Astrocyte (in vitro differentiated cells and primary cell): Measurements from ENCODE around the gene CAPZB. TPM values are rescaled to one million over a fixed set of nuclear protein-coding genes. Genes with fewer than 3 reads are reported as not detected.

Experiments
- DNase-seq: peaks from one replicate; pipeline ENCODE4 v3.0.0-alpha.2; 2010; ENCODE audit warnings: low read depth
- FAIRE-seq: peaks from 2 replicates; lab custom pipeline; 2011; peaks lifted over from hg19 to GRCh38; lab: Jason Lieb, UNC
- H2AFZ ChIP-seq: 2 replicates; pipeline ENCODE4 v1.6.0; 2012; ENCODE audit warnings: low read depth, low read length, inconsistent platforms
- H3K27ac ChIP-seq: 2 replicates; pipeline ENCODE4 v1.5.1; 2011; ENCODE audit warnings: low read depth, low read length, inconsistent platforms
- H3K27me3 ChIP-seq: 2 replicates; pipeline ENCODE4 v1.6.0; 2011; ENCODE audit warnings: low read length, inconsistent platforms; ENCODE audit not compliant: insufficient read depth
- H3K36me3 ChIP-seq: 2 replicates; pipeline ENCODE4 v1.5.1; 2011; ENCODE audit warnings: low read length, inconsistent platforms; ENCODE audit not compliant: insufficient read depth
- H3K4me1 ChIP-seq: 2 replicates; pipeline ENCODE4 v1.5.1; 2011; ENCODE audit warnings: low read length, inconsistent platforms; ENCODE audit not compliant: insufficient read depth
- H3K4me2 ChIP-seq: 2 replicates; pipeline ENCODE4 v1.6.0; 2012; ENCODE audit warnings: low read length, inconsistent platforms
- H3K4me3 ChIP-seq: 2 replicates; pipeline ENCODE4 v1.5.1; 2011; ENCODE audit warnings: low read depth, mild to moderate bottlenecking, low read length, inconsistent platforms; ENCODE audit not compliant: insufficient read depth
- H3K79me2 ChIP-seq: 2 replicates; pipeline ENCODE4 v1.6.0; 2012; ENCODE audit warnings: mild to moderate bottlenecking, low read length, inconsistent platforms; ENCODE audit not compliant: insufficient read depth
- H3K9ac ChIP-seq: 2 replicates; pipeline ENCODE4 v1.6.0; 2012; ENCODE audit warnings: mild to moderate bottlenecking, low read length, inconsistent platforms
- H3K9me3 ChIP-seq: 2 replicates; pipeline ENCODE4 v1.5.1; 2012; ENCODE audit warnings: low read depth, mild to moderate bottlenecking, low read length, inconsistent platforms; ENCODE audit not compliant: insufficient read depth
- H4K20me1 ChIP-seq: 2 replicates; pipeline ENCODE4 v1.6.0; 2012; ENCODE audit warnings: low read length, inconsistent platforms; ENCODE audit not compliant: insufficient read depth
- H3K27ac Mint-ChIP-seq: one replicate; pipeline ENCODE4 v1.8.0; 2021; ENCODE audit warnings: mild to moderate bottlenecking, mixed read lengths; ENCODE audit not compliant: unreplicated experiment
- H3K27me3 Mint-ChIP-seq: one replicate; pipeline ENCODE4 v1.8.0; 2021; ENCODE audit warnings: low read depth, mixed read lengths; ENCODE audit not compliant: unreplicated experiment
- H3K36me3 Mint-ChIP-seq: one replicate; pipeline ENCODE4 v1.8.0; 2021; ENCODE audit warnings: low read depth, mixed read lengths; ENCODE audit not compliant: unreplicated experiment
- H3K4me1 Mint-ChIP-seq: one replicate; pipeline ENCODE4 v1.8.0; 2021; ENCODE audit warnings: low read depth, mixed read lengths; ENCODE audit not compliant: unreplicated experiment
- H3K4me3 Mint-ChIP-seq: one replicate; pipeline ENCODE4 v1.8.0; 2021; ENCODE audit warnings: mild to moderate bottlenecking, moderate library complexity, mixed read lengths; ENCODE audit not compliant: unreplicated experiment
- H3K9me3 Mint-ChIP-seq: one replicate; pipeline ENCODE4 v1.8.0; 2021; ENCODE audit warnings: mild to moderate bottlenecking, mixed read lengths; ENCODE audit not compliant: unreplicated experiment
- CTCF ChIP-seq: IDR thresholded peaks from 2 replicates; pipeline ENCODE4 v1.5.1; 2011; ENCODE audit warnings: low read depth, mild to moderate bottlenecking, inconsistent platforms, low read length, moderate library complexity; ENCODE audit not compliant: insufficient read depth
- EZH2 ChIP-seq: IDR thresholded peaks from 2 replicates; pipeline ENCODE4 v1.6.1; 2012; ENCODE audit warnings: mild to moderate bottlenecking, low read length, inconsistent platforms; ENCODE audit not compliant: insufficient read depth
- total RNA-seq: library from RNA; stranded (reverse); gene quantifications from 2 replicates; pipeline ENCODE4 v1.2.1, GENCODE V29; 2021

CAPZB gene
- total RNA-seq, 1 donor from 2014 or later = 458 TPM

- peaks cover 11% of the 10 kb centered on the region for H3K36me3 Mint-ChIP-seq
- H3K9ac ChIP-seq = no peak overlapping the region
- H3K4me3 ChIP-seq = no peak overlapping the region
- no peaks in the 10 kb centered on the region for H3K9me3 Mint-ChIP-seq
- no peak overlapping the region for H3K4me2 ChIP-seq
- FAIRE-seq = no peak
- no peak for TF ChIP-seq CTCF
- TF ChIP-seq EZH2 = no peak
- peaks cover 3% of the 10 kb centered on the region for H3K4me1 Mint-ChIP-seq
- no peaks in the 10 kb centered on the region for H3K27me3 ChIP-seq
- H3K36me3 ChIP-seq = peaks cover 20% of the 10 kb centered on the region
- peak overlapping the region; percentile 4 for H3K27ac Mint-ChIP-seq
- peaks cover 5% of the 10 kb centered on the region for H3K79me2 ChIP-seq
- H4K20me1 ChIP-seq = peaks cover 73% of the 10 kb centered on the region
- H3K4me3 Mint-ChIP-seq = no peak overlapping the region
- no peaks in the 10 kb centered on the region for H3K9me3 ChIP-seq
- no peaks in the 10 kb centered on the region for H3K4me1 ChIP-seq
- H2AFZ ChIP-seq = no peak overlapping the region
- no peaks in the 10 kb centered on the region for H3K27me3 Mint-ChIP-seq
- DNase-seq = no peak
- no peak overlapping the region for H3K27ac ChIP-seq
Observed at GRCh38 chr1:19346026-19346425, 139.3 kb downstream of the CAPZB start.

GRCh38 chr1:19345391-19345790 is 139.9 kb downstream of the CAPZB start:
- Mint-ChIP-seq H3K4me1 (peaks cover 3% of the 10 kb centered on the region), H3K4me3 (no peak overlapping the region), H3K36me3 (peaks cover 13% of the 10 kb centered on the region), H3K27me3 (no peaks in the 10 kb centered on the region), H3K27ac (no peak overlapping the region), H3K9me3 (no peaks in the 10 kb centered on the region)
- H3K4me2 ChIP-seq = no peak overlapping the region
- H4K20me1 ChIP-seq = peaks cover 79% of the 10 kb centered on the region
- FAIRE-seq (no peak), DNase-seq (no peak)
- H3K27ac ChIP-seq = no peak overlapping the region
- no peak overlapping the region for H2AFZ ChIP-seq
- no peaks in the 10 kb centered on the region for H3K9me3 ChIP-seq
- no peaks in the 10 kb centered on the region for H3K27me3 ChIP-seq
- H3K79me2 ChIP-seq = peaks cover 5% of the 10 kb centered on the region
- H3K4me1 ChIP-seq = no peaks in the 10 kb centered on the region
- H3K4me3 ChIP-seq = no peak overlapping the region
- TF ChIP-seq EZH2 (no peak), CTCF (no peak)
- H3K36me3 ChIP-seq = peaks cover 25% of the 10 kb centered on the region
- H3K9ac ChIP-seq = no peak overlapping the region

- no peaks in the 10 kb centered on the region for H3K9me3 ChIP-seq
- Mint-ChIP-seq H3K9me3 (no peaks in the 10 kb centered on the region), H3K4me1 (peaks cover 3% of the 10 kb centered on the region), H3K27ac (no peak overlapping the region), H3K4me3 (no peak overlapping the region), H3K27me3 (no peaks in the 10 kb centered on the region), H3K36me3 (peaks cover 12% of the 10 kb centered on the region)
- peaks cover 85% of the 10 kb centered on the region for H4K20me1 ChIP-seq
- H3K27me3 ChIP-seq = no peaks in the 10 kb centered on the region
- H3K4me2 ChIP-seq = no peak overlapping the region
- H3K9ac ChIP-seq = no peak overlapping the region
- H3K79me2 ChIP-seq = peaks cover 5% of the 10 kb centered on the region
- no peak for DNase-seq
- TF ChIP-seq EZH2 = no peak
- no peak for TF ChIP-seq CTCF
- no peak for FAIRE-seq
- no peak overlapping the region for H2AFZ ChIP-seq
- H3K36me3 ChIP-seq = peaks cover 21% of the 10 kb centered on the region
- H3K27ac ChIP-seq = no peak overlapping the region
- H3K4me1 ChIP-seq = no peaks in the 10 kb centered on the region
- no peak overlapping the region for H3K4me3 ChIP-seq
Observed at GRCh38 chr1:19344831-19345230, 140.5 kb downstream of the CAPZB start.
